H9 (cell line): ENCODE results near the gene GIPC3. TPM values are rescaled to one million over a fixed set of nuclear protein-coding genes. Genes with fewer than 3 reads are reported as not detected.

Source experiments
- DNase-seq: peaks from one replicate; pipeline ENCODE4 v3.0.0-alpha.2; 2017
- H2AFZ ChIP-seq: one replicate; pipeline ENCODE4 v1.6.1; 2013; ENCODE audit warnings: mild to moderate bottlenecking, low read length, control low read depth, moderate library complexity
- H2AK5ac ChIP-seq: 2 replicates; pipeline ENCODE4 v1.6.1; 2013; ENCODE audit warnings: low read length, control low read depth, mixed read lengths; ENCODE audit not compliant: insufficient read length
- H2BK120ac ChIP-seq: one replicate; pipeline ENCODE4 v1.6.1; 2013; ENCODE audit warnings: low read depth, mild to moderate bottlenecking, low read length, control low read depth, inconsistent platforms; ENCODE audit not compliant: poor library complexity, severe bottlenecking
- H2BK12ac ChIP-seq: 2 replicates; pipeline ENCODE4 v1.6.1; 2013; ENCODE audit warnings: low read length, control low read depth, mixed read lengths, low read depth; ENCODE audit not compliant: insufficient read length
- H2BK15ac ChIP-seq: 2 replicates; pipeline ENCODE4 v1.6.1; 2013; ENCODE audit warnings: low read depth, low read length, control low read depth
- H2BK20ac ChIP-seq: one replicate; pipeline ENCODE4 v1.6.1; 2013; ENCODE audit warnings: low read depth, mild to moderate bottlenecking, low read length, control low read depth, inconsistent platforms; ENCODE audit not compliant: poor library complexity, severe bottlenecking
- H2BK5ac ChIP-seq: 2 replicates; pipeline ENCODE4 v1.6.1; 2013; ENCODE audit warnings: low read length, control low read depth, mixed read lengths; ENCODE audit not compliant: insufficient read length
- H3K14ac ChIP-seq: 2 replicates; pipeline ENCODE4 v1.6.1; 2013; ENCODE audit warnings: low read length, control low read depth; ENCODE audit not compliant: insufficient read depth
- H3K18ac ChIP-seq: 2 replicates; pipeline ENCODE4 v1.6.1; 2013; ENCODE audit warnings: low read depth, mild to moderate bottlenecking, mixed read lengths, low read length, control low read depth; ENCODE audit not compliant: insufficient read length
- H3K23ac ChIP-seq: 2 replicates; pipeline ENCODE4 v1.6.1; 2013; ENCODE audit warnings: low read length, control low read depth, mixed read lengths, low read depth; ENCODE audit not compliant: insufficient read length
- H3K23me2 ChIP-seq: 2 replicates; pipeline ENCODE4 v1.6.1; 2013; ENCODE audit warnings: low read depth, mild to moderate bottlenecking, mixed read lengths, low read length, control low read depth; ENCODE audit not compliant: insufficient read length, poor library complexity, severe bottlenecking
- H3K27ac ChIP-seq: 2 replicates; pipeline ENCODE4 v1.5.1; 2013; ENCODE audit warnings: low read length, control low read depth, mixed read lengths, low read depth; ENCODE audit not compliant: insufficient read length
- H3K27me3 ChIP-seq: 2 replicates; pipeline ENCODE4 v1.6.1; 2013; ENCODE audit warnings: low read length, control low read depth, inconsistent platforms; ENCODE audit not compliant: insufficient read depth
- H3K4ac ChIP-seq: 2 replicates; pipeline ENCODE4 v1.6.1; 2013; ENCODE audit warnings: low read depth, mild to moderate bottlenecking, control low read depth, inconsistent platforms, low read length, moderate library complexity
- H3K4me1 ChIP-seq: 2 replicates; pipeline ENCODE4 v1.6.1; 2013; ENCODE audit warnings: low read length, control low read depth, inconsistent platforms; ENCODE audit not compliant: insufficient read depth
- H3K4me2 ChIP-seq: 2 replicates; pipeline ENCODE4 v1.6.1; 2013; ENCODE audit warnings: low read length, control low read depth, mixed read lengths; ENCODE audit not compliant: insufficient read length, insufficient read depth
- H3K56ac ChIP-seq: 2 replicates; pipeline ENCODE4 v1.6.1; 2013; ENCODE audit warnings: low read depth, mild to moderate bottlenecking, mixed read lengths, low read length, control low read depth; ENCODE audit not compliant: insufficient read length
- H3K79me1 ChIP-seq: 2 replicates; pipeline ENCODE4 v1.6.1; 2013; ENCODE audit warnings: low read depth, mild to moderate bottlenecking, moderate library complexity, low read length, control low read depth, inconsistent platforms; ENCODE audit not compliant: insufficient read depth, poor library complexity, severe bottlenecking
- H3K79me2 ChIP-seq: 2 replicates; pipeline ENCODE4 v1.6.1; 2013; ENCODE audit warnings: low read length, control low read depth, inconsistent platforms; ENCODE audit not compliant: insufficient read depth
- H3K9ac ChIP-seq: 2 replicates; pipeline ENCODE4 v1.6.1; 2013; ENCODE audit warnings: low read length, control low read depth, mixed read lengths; ENCODE audit not compliant: insufficient read length; ENCODE audit errors: extremely low read depth
- H3K9me3 ChIP-seq: one replicate; pipeline ENCODE4 v1.6.1; 2013; ENCODE audit warnings: low read depth, low read length, inconsistent platforms; ENCODE audit not compliant: control insufficient read depth
- H3T11ph ChIP-seq: one replicate; pipeline ENCODE4 v1.6.1; 2013; ENCODE audit warnings: mild to moderate bottlenecking, low read length, control low read depth, inconsistent platforms
- H4K20me1 ChIP-seq: one replicate; pipeline ENCODE4 v1.6.1; 2013; ENCODE audit not compliant: control insufficient read depth, insufficient read length, insufficient read depth
- H4K5ac ChIP-seq: 2 replicates; pipeline ENCODE4 v1.6.1; 2013; ENCODE audit warnings: low read depth, mild to moderate bottlenecking, mixed read lengths, low read length, control low read depth; ENCODE audit not compliant: insufficient read length
- H4K8ac ChIP-seq: replicated peaks from 2 replicates; pipeline ENCODE4 v1.6.1; 2013; ENCODE audit warnings: low read length, control low read depth, mixed read lengths, low read depth; ENCODE audit not compliant: insufficient read length
- H4K91ac ChIP-seq: 2 replicates; pipeline ENCODE4 v1.6.1; 2013; ENCODE audit warnings: low read depth, mild to moderate bottlenecking, moderate library complexity, mixed read lengths, low read length, control low read depth; ENCODE audit not compliant: insufficient read length
- H3K27ac Mint-ChIP-seq, 3 experiments: 2 replicates in 2 of 3; 3 replicates in 1 of 3; pipeline ENCODE4 v1.8.0; 2020 to 2021; ENCODE audit warnings: mixed read lengths in 3 of 3, mild to moderate bottlenecking in 1 of 3, moderate library complexity in 1 of 3
- H3K27me3 Mint-ChIP-seq: 2 replicates; pipeline ENCODE4 v1.8.0; 2021; ENCODE audit warnings: low read depth, mild to moderate bottlenecking, moderate library complexity, mixed read lengths
- H3K36me3 Mint-ChIP-seq, 3 experiments: 2 replicates in 2 of 3; 3 replicates in 1 of 3; pipeline ENCODE4 v1.8.0; 2020 to 2021; ENCODE audit warnings: low read depth in 3 of 3, mixed read lengths in 3 of 3; ENCODE audit not compliant: insufficient read depth in 1 of 3
- H3K4me1 Mint-ChIP-seq, 2 experiments: 2 replicates each; pipeline ENCODE4 v1.8.0; 2020; ENCODE audit warnings: mixed read lengths in 2 of 2
- H3K4me3 Mint-ChIP-seq, 2 experiments: 2 replicates in 1 of 2; 3 replicates in 1 of 2; pipeline ENCODE4 v1.8.0; 2020 to 2021; ENCODE audit warnings: mild to moderate bottlenecking in 2 of 2, mixed read lengths in 2 of 2, moderate library complexity in 1 of 2
- H3K9me3 Mint-ChIP-seq, 2 experiments: 2 replicates in 1 of 2; 3 replicates in 1 of 2; pipeline ENCODE4 v1.8.0; 2020; ENCODE audit warnings: mild to moderate bottlenecking in 2 of 2, mixed read lengths in 2 of 2, moderate library complexity in 1 of 2
- CTCF ChIP-seq: fragments of 200-600 bp; sonication (generic); conservative IDR thresholded peaks from 3 replicates; pipeline ENCODE4 v1.8.0; 2021; ENCODE audit warnings: antibody characterized with exemption, mild to moderate bottlenecking
- WGBS: extraction: QIAGEN DNeasy Blood & Tissue Kit; methylation state at CpG from one replicate; pipeline ENCODE4 v1.1.7; 2013; ENCODE audit warnings: missing lambda C conversion rate, low lambda C conversion rate, mixed read lengths; ENCODE audit not compliant: insufficient read length; ENCODE audit errors: extremely low coverage; 5-methylcytosine and 5-hydroxymethylcytosine counted together
- total RNA-seq: library from RNA; stranded (reverse); gene quantifications from 2 replicates; pipeline ENCODE4 v1.2.1, GENCODE V29; 2021

GIPC3 gene
- total RNA-seq, 1 experiment from 2014 or later = 1.6 TPM

GRCh38 chr19:3619631-3620012 lies 34.3 kb downstream of the GIPC3 start:
- Histone ChIP-seq H3K18ac (no peak overlapping the region), H3K27me3 (no peaks in the 10 kb centered on the region), H3K56ac (no peak overlapping the region), H2BK20ac (no peak overlapping the region), H3K14ac (no peak overlapping the region), H2AFZ (no peak overlapping the region), H3K4me1 (no peaks in the 10 kb centered on the region), H4K8ac (no peak overlapping the region), H3K27ac (no peak overlapping the region), H4K91ac (no peak overlapping the region), H2BK5ac (no peak overlapping the region), H2BK120ac (no peak overlapping the region), H3K9me3 (no peaks in the 10 kb centered on the region), H3K9ac (no peak overlapping the region), H4K20me1 (peaks cover 3% of the 10 kb centered on the region), H2BK15ac (no peak overlapping the region), H3K23me2 (no peaks in the 10 kb centered on the region), H3K79me2 (no peaks in the 10 kb centered on the region), H4K5ac (no peak overlapping the region), H3K79me1 (no peaks in the 10 kb centered on the region), H3K23ac (no peak overlapping the region), H3K4me2 (no peak overlapping the region), H3T11ph (no peak overlapping the region), H2AK5ac (no peak overlapping the region), H3K4ac (no peak overlapping the region), H2BK12ac (no peak overlapping the region)
- H3K4me1 Mint-ChIP-seq = peaks cover 0 to 4% of the 10 kb centered on the region in 2 experiments; a peak in 2 of 4 replicates
- H3K9me3 Mint-ChIP-seq = no peaks in the 10 kb centered on the region
- H3K27me3 Mint-ChIP-seq = no peaks in the 10 kb centered on the region
- WGBS = no CpG with 5 or more reads among the region's 17 CpGs
- no peak overlapping the region for H3K4me3 Mint-ChIP-seq
- H3K27ac Mint-ChIP-seq = no peak overlapping the region
- no peak for DNase-seq
- H3K36me3 Mint-ChIP-seq = peaks cover 2 to 22% (median 21%) of the 10 kb centered on the region in 3 experiments; a peak in 6 of 7 replicates
- no peak for TF ChIP-seq CTCF
